ENCODE measurements around the gene LRRC2. TPM values are rescaled to one million over a fixed set of nuclear protein-coding genes. Genes with fewer than 3 reads are reported as not detected.

The LRRC2 gene
- 0.72 TPM for polyA plus RNA-seq
- long read RNA-seq, donor 1: 0 reads
- long read RNA-seq, donor 2: 0 reads
- long read RNA-seq, donor 3: 0 reads
- long read RNA-seq, donor 4: 0 reads
- long read RNA-seq, donor 5: 0 reads
- long read RNA-seq, donor 6: 0 reads
- long read RNA-seq, donor 7: 0 reads
- long read RNA-seq, donor 8, full-length matches to known transcripts: 1 of 1 reads
- long read RNA-seq, donor 8, partial matches to known transcripts: 0 of 1 reads
- long read RNA-seq, donor 8, other reads (novel, unspliced or antisense): 0 of 1 reads
- long read RNA-seq, donor 9, full-length matches to known transcripts: 1 of 1 reads
- long read RNA-seq, donor 9, partial matches to known transcripts: 0 of 1 reads
- long read RNA-seq, donor 9, other reads (novel, unspliced or antisense): 0 of 1 reads
- long read RNA-seq, donor 10: 0 reads
- long read RNA-seq, donor 11: 0 reads

- H3K27ac ChIP-seq (ENCODE audit: low read length): no peak within 1 kb of the TSS
- H3K36me3 ChIP-seq (ENCODE audit: control insufficient read depth, insufficient read depth, low read length): no peaks in the 10 kb centered on the region
- H3K9me3 ChIP-seq (ENCODE audit: control insufficient read depth, low read depth, low read length): no peaks in the 10 kb centered on the region
- peaks cover 15% of the 10 kb centered on the region for H3K27me3 ChIP-seq (ENCODE audit: control insufficient read depth, insufficient read depth, low read length)
- no CpG with 5 or more reads among the region's 39 CpGs for WGBS (ENCODE audit: insufficient coverage, low lambda C conversion rate)
- DNase-seq: peak in 1 of 2 donors; percentile 50
- H3K4me1 ChIP-seq (ENCODE audit: control insufficient read depth, insufficient read depth, low read length): peaks cover 4% of the 10 kb centered on the region
- H3K4me3 ChIP-seq (ENCODE audit: low read length): peak within 1 kb of the TSS; percentile 45
Observed at GRCh38 chr3:46566040-46566641, at the start of gene LRRC2. Gene LRRC2 (minus strand): TSS chr3:46566302. CDS start chr3:46551591, 14,711 bp downstream.

GRCh38 chr3:46615050-46615775 lies 49.1 kb upstream of the LRRC2 start:
- Histone ChIP-seq H3K4me1 (ENCODE audit: control insufficient read depth, insufficient read depth, low read length) (no peaks in the 10 kb centered on the region), H3K36me3 (ENCODE audit: control insufficient read depth, insufficient read depth, low read length) (no peaks in the 10 kb centered on the region), H3K27me3 (ENCODE audit: control insufficient read depth, insufficient read depth, low read length) (no peaks in the 10 kb centered on the region), H3K27ac (ENCODE audit: low read length) (no peak overlapping the region), H3K9me3 (ENCODE audit: control insufficient read depth, low read depth, low read length) (no peaks in the 10 kb centered on the region), H3K4me3 (ENCODE audit: low read length) (no peak overlapping the region)
- DNase-seq: no peak
- WGBS (ENCODE audit: insufficient coverage, low lambda C conversion rate): 89% methylated on average over 3 of the region's 9 CpGs

GRCh38 chr3:46614431-46614830 lies 48.3 kb upstream of the LRRC2 start:
- Histone ChIP-seq H3K36me3 (ENCODE audit: control insufficient read depth, insufficient read depth, low read length) (no peaks in the 10 kb centered on the region), H3K9me3 (ENCODE audit: control insufficient read depth, low read depth, low read length) (no peaks in the 10 kb centered on the region), H3K4me1 (ENCODE audit: control insufficient read depth, insufficient read depth, low read length) (no peaks in the 10 kb centered on the region), H3K4me3 (ENCODE audit: low read length) (no peak overlapping the region), H3K27ac (ENCODE audit: low read length) (no peak overlapping the region), H3K27me3 (ENCODE audit: control insufficient read depth, insufficient read depth, low read length) (no peaks in the 10 kb centered on the region)
- WGBS (ENCODE audit: insufficient coverage, low lambda C conversion rate): no CpG with 5 or more reads among the region's 4 CpGs
- DNase-seq: no peak

- Histone ChIP-seq H3K4me1 (ENCODE audit: control insufficient read depth, insufficient read depth, low read length) (no peaks in the 10 kb centered on the region), H3K4me3 (ENCODE audit: low read length) (no peak overlapping the region), H3K27me3 (ENCODE audit: control insufficient read depth, insufficient read depth, low read length) (no peaks in the 10 kb centered on the region), H3K36me3 (ENCODE audit: control insufficient read depth, insufficient read depth, low read length) (no peaks in the 10 kb centered on the region), H3K9me3 (ENCODE audit: control insufficient read depth, low read depth, low read length) (no peaks in the 10 kb centered on the region), H3K27ac (ENCODE audit: low read length) (no peak overlapping the region)
- WGBS (ENCODE audit: insufficient coverage, low lambda C conversion rate): no CpG with 5 or more reads among the region's 10 CpGs
- DNase-seq: no peak
Observed at GRCh38 chr3:46613313-46614005, 47.4 kb upstream of the LRRC2 start.

GRCh38 chr3:46612324-46612723 lies 46.2 kb upstream of the LRRC2 start, which contains the start of gene FAM240A:
Gene FAM240A (plus strand): TSS chr3:46612525. CDS start chr3:46612684, 159 bp downstream.
- no peaks in the 10 kb centered on the region for H3K27me3 ChIP-seq (ENCODE audit: control insufficient read depth, insufficient read depth, low read length)
- no peak within 1 kb of the TSS for H3K27ac ChIP-seq (ENCODE audit: low read length)
- no peaks in the 10 kb centered on the region for H3K9me3 ChIP-seq (ENCODE audit: control insufficient read depth, low read depth, low read length)
- H3K4me3 ChIP-seq (ENCODE audit: low read length): no peak within 1 kb of the TSS
- DNase-seq: no peak
- no peaks in the 10 kb centered on the region for H3K4me1 ChIP-seq (ENCODE audit: control insufficient read depth, insufficient read depth, low read length)
- H3K36me3 ChIP-seq (ENCODE audit: control insufficient read depth, insufficient read depth, low read length): no peaks in the 10 kb centered on the region
- no CpG with 5 or more reads among the region's 9 CpGs for WGBS (ENCODE audit: insufficient coverage, low lambda C conversion rate)

GRCh38 chr3:46609944-46610722 lies 44.0 kb upstream of the LRRC2 start:
- no peaks in the 10 kb centered on the region for H3K36me3 ChIP-seq (ENCODE audit: control insufficient read depth, insufficient read depth, low read length)
- H3K4me3 ChIP-seq (ENCODE audit: low read length): no peak overlapping the region
- H3K9me3 ChIP-seq (ENCODE audit: control insufficient read depth, low read depth, low read length): no peaks in the 10 kb centered on the region
- no peak for DNase-seq
- H3K27ac ChIP-seq (ENCODE audit: low read length): no peak overlapping the region
- 100% methylated on average over 1 of the region's 12 CpGs for WGBS (ENCODE audit: insufficient coverage, low lambda C conversion rate)
- no peaks in the 10 kb centered on the region for H3K4me1 ChIP-seq (ENCODE audit: control insufficient read depth, insufficient read depth, low read length)
- H3K27me3 ChIP-seq (ENCODE audit: control insufficient read depth, insufficient read depth, low read length): no peaks in the 10 kb centered on the region

GRCh38 chr3:46609212-46609721 lies 43.2 kb upstream of the LRRC2 start:
- Histone ChIP-seq H3K4me1 (ENCODE audit: control insufficient read depth, insufficient read depth, low read length) (no peaks in the 10 kb centered on the region), H3K27ac (ENCODE audit: low read length) (no peak overlapping the region)
- no peak for DNase-seq

GRCh38 chr3:46607603-46608028 lies 41.5 kb upstream of the LRRC2 start:
- Histone ChIP-seq H3K4me1 (ENCODE audit: control insufficient read depth, insufficient read depth, low read length) (no peaks in the 10 kb centered on the region), H3K27me3 (ENCODE audit: control insufficient read depth, insufficient read depth, low read length) (no peaks in the 10 kb centered on the region), H3K4me3 (ENCODE audit: low read length) (no peak overlapping the region), H3K9me3 (ENCODE audit: control insufficient read depth, low read depth, low read length) (no peaks in the 10 kb centered on the region), H3K36me3 (ENCODE audit: control insufficient read depth, insufficient read depth, low read length) (no peaks in the 10 kb centered on the region), H3K27ac (ENCODE audit: low read length) (no peak overlapping the region)
- WGBS (ENCODE audit: insufficient coverage, low lambda C conversion rate): no CpG with 5 or more reads among the region's 6 CpGs
- DNase-seq: no peak

More at GRCh38 chr3:46609212-46609721, 43.2 kb upstream of the LRRC2 start:
- WGBS (ENCODE audit: insufficient coverage, low lambda C conversion rate): no CpG with 5 or more reads among the region's 5 CpGs
- H3K36me3 ChIP-seq (ENCODE audit: control insufficient read depth, insufficient read depth, low read length): no peaks in the 10 kb centered on the region
- H3K9me3 ChIP-seq (ENCODE audit: control insufficient read depth, low read depth, low read length): no peaks in the 10 kb centered on the region
- H3K27me3 ChIP-seq (ENCODE audit: control insufficient read depth, insufficient read depth, low read length): no peaks in the 10 kb centered on the region
- no peak overlapping the region for H3K4me3 ChIP-seq (ENCODE audit: low read length)

GRCh38 chr3:46604127-46604526 lies 38.0 kb upstream of the LRRC2 start:
- Histone ChIP-seq H3K36me3 (ENCODE audit: control insufficient read depth, insufficient read depth, low read length) (no peaks in the 10 kb centered on the region), H3K27me3 (ENCODE audit: control insufficient read depth, insufficient read depth, low read length) (no peaks in the 10 kb centered on the region), H3K4me1 (ENCODE audit: control insufficient read depth, insufficient read depth, low read length) (no peaks in the 10 kb centered on the region), H3K9me3 (ENCODE audit: control insufficient read depth, low read depth, low read length) (no peaks in the 10 kb centered on the region), H3K4me3 (ENCODE audit: low read length) (no peak overlapping the region), H3K27ac (ENCODE audit: low read length) (no peak overlapping the region)
- DNase-seq: no peak
- 80% methylated on average over 1 of the region's 2 CpGs for WGBS (ENCODE audit: insufficient coverage, low lambda C conversion rate)

Data from large intestine (tissue), 12 donors.